ENCODE measurements around the gene GANAB.

The GANAB gene

GRCh38 chr11:62580959-62581715, 65.3 kb downstream of the GANAB start:
- Histone ChIP-seq H3K9me3 (no peaks in the 10 kb centered on the region), H3K27me3 (no peaks in the 10 kb centered on the region), H4K20me1 (no peaks in the 10 kb centered on the region; the same call in 1 of the 2 replicates), H3K4me1 (peaks cover under 1% of the 10 kb centered on the region; the same call in 1 of the 2 replicates), H3K36me3 (peaks cover 100% of the 10 kb centered on the region), H3K4me2 (no peak overlapping the region), H3K27ac (no peak overlapping the region), H3K9ac (no peak overlapping the region), H3K4me3 (no peak overlapping the region)
- TF ChIP-seq Cebpa-rat (IDR thresholded peaks at IDR 0.05), result no peak

DNA sequence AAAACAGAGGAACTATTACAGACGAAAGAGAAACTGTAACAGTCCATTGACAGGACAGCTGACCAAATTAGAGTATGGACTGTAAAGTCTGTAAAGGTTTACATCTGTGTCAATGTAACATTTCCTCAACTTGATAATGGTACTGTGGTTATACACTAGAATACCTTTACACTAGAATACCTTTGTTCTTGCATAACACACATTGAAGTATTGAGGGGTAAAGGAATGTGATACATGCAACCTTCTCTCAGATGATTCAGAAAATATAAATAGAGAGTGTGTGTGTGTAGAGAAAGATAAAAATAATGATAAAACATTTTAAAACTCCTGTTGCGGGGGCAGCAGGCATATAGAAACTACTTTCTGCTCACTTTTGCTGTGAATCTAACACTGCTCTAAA, 67.2 kb downstream of the GANAB start:
- H3K4me3 ChIP-seq, result no peak overlapping the region
- H3K9ac ChIP-seq, result no peak overlapping the region
- no peaks in the 10 kb centered on the region for H3K27me3 ChIP-seq
- no peak overlapping the region for H3K27ac ChIP-seq
- no peaks in the 10 kb centered on the region; the same call in 1 of the 2 replicates for H4K20me1 ChIP-seq
- peaks cover 91% of the 10 kb centered on the region for H3K36me3 ChIP-seq
- no peak overlapping the region for H3K4me2 ChIP-seq
- no peak for TF ChIP-seq Cebpa-rat (IDR thresholded peaks at IDR 0.05)
- peaks cover 18% of the 10 kb centered on the region for H3K4me1 ChIP-seq
- no peaks in the 10 kb centered on the region for H3K9me3 ChIP-seq

- H3K9me3 ChIP-seq, result no peaks in the 10 kb centered on the region
- H4K20me1 ChIP-seq, result no peaks in the 10 kb centered on the region; the same call in 1 of the 2 replicates
- no peak overlapping the region for H3K9ac ChIP-seq
- H3K4me2 ChIP-seq, result no peak overlapping the region
- peaks cover 18% of the 10 kb centered on the region for H3K4me1 ChIP-seq
- peaks cover 84% of the 10 kb centered on the region for H3K36me3 ChIP-seq
- H3K4me3 ChIP-seq, result no peak overlapping the region
- no peak overlapping the region for H3K27ac ChIP-seq
- no peaks in the 10 kb centered on the region for H3K27me3 ChIP-seq
- TF ChIP-seq Cebpa-rat (IDR thresholded peaks at IDR 0.05), result no peak
Measured at GRCh38 chr11:62578541-62578940, 67.9 kb downstream of the GANAB start.

DNA sequence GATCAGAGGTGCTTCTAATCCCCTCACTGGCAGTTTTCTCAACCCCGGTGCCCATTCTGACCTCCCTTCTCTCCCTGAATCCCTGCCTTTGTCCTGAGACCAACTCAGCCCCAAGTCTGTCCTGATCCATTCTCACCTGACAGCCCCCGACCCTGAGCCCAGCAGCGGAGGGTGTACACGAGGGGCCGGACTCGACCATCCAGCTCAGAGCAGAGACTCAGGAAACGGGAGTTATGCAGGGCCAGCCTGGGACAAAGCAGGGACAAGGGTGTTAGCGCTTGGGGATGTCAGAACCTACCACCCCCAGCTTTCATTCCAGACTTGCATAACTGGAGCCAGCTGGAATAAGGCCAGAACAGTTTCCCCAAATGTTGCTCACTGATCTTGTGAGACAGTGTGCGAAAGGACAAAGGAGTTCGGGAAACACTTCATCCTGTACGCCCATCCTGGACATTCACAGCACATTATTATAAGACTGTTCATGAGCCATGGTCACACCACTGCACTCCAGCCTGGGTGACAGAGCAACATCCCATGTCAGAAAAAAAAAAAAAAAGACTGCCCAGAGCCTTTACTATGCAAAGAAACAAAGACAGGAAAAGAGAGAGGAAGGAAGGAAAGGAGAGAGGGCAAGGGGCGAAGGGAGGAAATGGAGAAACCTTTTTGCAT, 69.2 kb downstream of the GANAB start:
- 0 out of 2 replicates have a peak overlapping the region, but pooled peaks have one; percentile 2 for H3K27ac ChIP-seq
- peaks cover 76% of the 10 kb centered on the region for H3K36me3 ChIP-seq
- H3K4me2 ChIP-seq, result no peak overlapping the region
- no peak overlapping the region for H3K4me3 ChIP-seq
- H3K27me3 ChIP-seq, result no peaks in the 10 kb centered on the region
- peaks cover 27% of the 10 kb centered on the region for H3K4me1 ChIP-seq
- TF ChIP-seq Cebpa-rat (IDR thresholded peaks at IDR 0.05), result no peak
- H3K9me3 ChIP-seq, result no peaks in the 10 kb centered on the region
- peaks cover 12% of the 10 kb centered on the region for H4K20me1 ChIP-seq
- H3K9ac ChIP-seq, result peak overlapping the region; percentile 48; the same call in 1 of the 2 replicates

GRCh38 chr11:62575837-62576236, 70.6 kb downstream of the GANAB start:
- Histone ChIP-seq H3K27me3 (no peaks in the 10 kb centered on the region), H4K20me1 (peaks cover 26% of the 10 kb centered on the region), H3K9ac (peak overlapping the region; percentile 84; the same call in 1 of the 2 replicates), H3K4me1 (peaks cover 40% of the 10 kb centered on the region), H3K9me3 (no peaks in the 10 kb centered on the region), H3K4me2 (peak overlapping the region; percentile 99; the same call in 1 of the 2 replicates), H3K4me3 (no peak overlapping the region), H3K27ac (peak overlapping the region; percentile 83; the same call in 1 of the 2 replicates), H3K36me3 (peaks cover 76% of the 10 kb centered on the region)
- TF ChIP-seq Cebpa-rat (IDR thresholded peaks at IDR 0.05), result no peak

- Histone ChIP-seq H3K27me3 (no peaks in the 10 kb centered on the region), H3K27ac (peak overlapping the region; percentile 83), H3K4me1 (peaks cover 47% of the 10 kb centered on the region), H3K9ac (peak overlapping the region; percentile 84), H4K20me1 (peaks cover 33% of the 10 kb centered on the region), H3K9me3 (no peaks in the 10 kb centered on the region), H3K4me2 (peak overlapping the region; percentile 99), H3K4me3 (peak overlapping the region; percentile 95), H3K36me3 (peaks cover 76% of the 10 kb centered on the region)
- TF ChIP-seq Cebpa-rat (IDR thresholded peaks at IDR 0.05), result no peak
Measured at GRCh38 chr11:62575156-62575555, 71.3 kb downstream of the GANAB start.

All from BLaER1 (cell line).